Liver (tissue), 9 donors: ENCODE results near the gene MAD2L1BP. TPM values are rescaled to one million over a fixed set of nuclear protein-coding genes. Genes with fewer than 3 reads are reported as not detected.

ENCODE experiments used
- DNase-seq: peaks from one replicate; pipeline ENCODE4 v3.0.0-alpha.2; 2017; ENCODE audit warnings: low spot score
- H3K27ac ChIP-seq, 2 donors: one replicate each; pipeline ENCODE4 v1.7.0; 2013; ENCODE audit warnings: inconsistent platforms in 2 of 2, low read length in 2 of 2, control low read depth in 1 of 2, low read depth in 1 of 2, mild to moderate bottlenecking in 1 of 2
- H3K27me3 ChIP-seq, 4 donors: one replicate each; pipeline versions ENCODE4 v1.6.1 to v1.7.0; 2013; ENCODE audit warnings: low read length in 3 of 4, inconsistent platforms in 1 of 4, mild to moderate bottlenecking in 1 of 4, moderate library complexity in 1 of 4; ENCODE audit not compliant: control insufficient read depth in 4 of 4, insufficient read depth in 4 of 4
- H3K36me3 ChIP-seq, 4 donors: one replicate each; pipeline versions ENCODE4 v1.6.1 to v1.7.0; 2013; ENCODE audit warnings: low read length in 3 of 4, mild to moderate bottlenecking in 3 of 4, low read depth in 1 of 4, moderate library complexity in 1 of 4; ENCODE audit not compliant: control insufficient read depth in 4 of 4, insufficient read depth in 3 of 4
- H3K4me1 ChIP-seq, 4 donors: one replicate each; pipeline versions ENCODE4 v1.6.1 to v1.7.0; 2013; ENCODE audit warnings: low read length in 3 of 4, mild to moderate bottlenecking in 3 of 4, moderate library complexity in 1 of 4; ENCODE audit not compliant: control insufficient read depth in 4 of 4, insufficient read depth in 4 of 4
- H3K4me3 ChIP-seq, 3 donors: one replicate each; pipeline versions ENCODE4 v1.6.1 to v1.7.0; 2013; ENCODE audit warnings: low read length in 3 of 3, control low read depth in 1 of 3, low read depth in 1 of 3, mild to moderate bottlenecking in 1 of 3
- H3K9ac ChIP-seq, 2 donors: one replicate each; pipeline ENCODE4 v1.7.0; 2013; ENCODE audit warnings: low read length in 2 of 2, mild to moderate bottlenecking in 2 of 2, moderate library complexity in 2 of 2, control low read depth in 1 of 2, low read depth in 1 of 2
- H3K9me3 ChIP-seq, 4 donors: one replicate each; pipeline versions ENCODE4 v1.6.1 to v1.7.0; 2013; ENCODE audit warnings: low read length in 3 of 4; ENCODE audit not compliant: control insufficient read depth in 4 of 4
- CTCF ChIP-seq: fragments of 150-350 bp; IDR thresholded peaks from 2 replicates; pipeline ENCODE4 v1.5.1; 2017; ENCODE audit warnings: improper control_type of control experiment, low read depth, low read length; ENCODE audit not compliant: missing input control
- FOXA1 ChIP-seq: IDR thresholded peaks from 2 replicates; pipeline ENCODE4 v1.6.1; 2016; ENCODE audit warnings: antibody characterized with exemption
- GABPA ChIP-seq, 2 donors: IDR thresholded peaks in 1 of 2; conservative IDR thresholded peaks in 1 of 2; 2 replicates each; pipeline ENCODE4 v1.6.1; 2016; ENCODE audit warnings: antibody characterized with exemption in 2 of 2, mild to moderate bottlenecking in 1 of 2, moderate library complexity in 1 of 2
- HNF4A ChIP-seq, 2 donors: conservative IDR thresholded peaks; 2 replicates each; pipeline ENCODE4 v1.6.1; 2016; ENCODE audit warnings: antibody characterized with exemption in 2 of 2, mild to moderate bottlenecking in 2 of 2
- RAD21 ChIP-seq, 2 donors: IDR thresholded peaks; 2 replicates each; pipeline ENCODE4 v1.6.1; 2016; ENCODE audit warnings: antibody characterized with exemption in 2 of 2, mild to moderate bottlenecking in 2 of 2
- RXRA ChIP-seq, 2 donors: IDR thresholded peaks; 2 replicates each; pipeline ENCODE4 v1.6.1; 2017 to 2018; ENCODE audit warnings: antibody characterized with exemption in 2 of 2, mild to moderate bottlenecking in 1 of 2
- TAF1 ChIP-seq: conservative IDR thresholded peaks from 2 replicates; pipeline ENCODE4 v1.6.1; 2016; ENCODE audit warnings: antibody characterized with exemption, mild to moderate bottlenecking
- YY1 ChIP-seq: IDR thresholded peaks from 2 replicates; pipeline ENCODE4 v1.6.1; 2016; ENCODE audit warnings: antibody characterized with exemption, mild to moderate bottlenecking
- WGBS: extraction: QIAGEN DNeasy Blood & Tissue Kit; methylation state at CpG from one replicate; pipeline ENCODE4 v1.1.7; 2013; 5-methylcytosine and 5-hydroxymethylcytosine counted together
- polyA plus RNA-seq, 2 donors: library from polyadenylated mRNA; stranded (reverse) in 1 of 2; unstranded in 1 of 2; fragments of 200-250 nt in 1 of 2; fragments of >200 nt in 1 of 2; fragmentation: Nextera tagmentation in 1 of 2; extraction: Ambion mirVana in 1 of 2; gene quantifications; one replicate each; pipeline versions ENCODE4 v1.2.1 to v1.2.3, GENCODE V29; 2013 to 2015
- total RNA-seq, 2 donors: library from RNA; depleted of rRNA; stranded (reverse); fragments of >200 nt; gene quantifications; one replicate each; pipeline ENCODE4 v1.2.3, GENCODE V29; 2014
- TF ChIP-seq, protein P1 (sequence below): IDR thresholded peaks from 2 replicates; pipeline ENCODE4 v1.6.1; 2016; ENCODE audit warnings: antibody characterized with exemption
- TF ChIP-seq, protein P2 (sequence below): IDR thresholded peaks from 2 replicates; pipeline ENCODE4 v1.6.1; 2016; ENCODE audit warnings: antibody characterized with exemption
- TF ChIP-seq, protein P3 (sequence below): IDR thresholded peaks from 2 replicates; pipeline ENCODE4 v1.6.1; 2016; ENCODE audit warnings: antibody characterized with exemption
- donor health status: healthy.
- donor health status: healthy.
- donor health status: healthy.
- donor health status: healthy.
- donor health status: healthy.

Gene MAD2L1BP
- total and polyA plus RNA-seq, 4 donors: 11.2 to 17.3 (median 16.1) TPM

- TF ChIP-seq GABPA (IDR thresholded peaks at IDR 0.05 in 1 of 2, conservative IDR thresholded peaks at IDR 0.05 in 1 of 2) (no peak), FOXA1 (no peak), RXRA (IDR thresholded peaks at IDR 0.05) (no peak), TAF1 (no peak)
- H3K4me1 ChIP-seq: peaks cover 0 to 12% (median 6%) of the 10 kb centered on the region in 4 donors
- whole genome bisulfite sequencing: 55% methylated on average over 13 of the region's 13 CpGs
- H3K27me3 ChIP-seq: no peaks in the 10 kb centered on the region
- no peak overlapping the region for H3K4me3 ChIP-seq
- H3K36me3 ChIP-seq: peaks cover 0 to 10% (median 3%) of the 10 kb centered on the region in 4 donors
- no peak for DNase-seq
- H3K9me3 ChIP-seq: no peaks in the 10 kb centered on the region
- no peak overlapping the region for H3K27ac ChIP-seq
- no peak overlapping the region for H3K9ac ChIP-seq
These were observed 30.7 kb downstream of the MAD2L1BP start for GRCh38 chr6:43666196-43666920.

DNA sequence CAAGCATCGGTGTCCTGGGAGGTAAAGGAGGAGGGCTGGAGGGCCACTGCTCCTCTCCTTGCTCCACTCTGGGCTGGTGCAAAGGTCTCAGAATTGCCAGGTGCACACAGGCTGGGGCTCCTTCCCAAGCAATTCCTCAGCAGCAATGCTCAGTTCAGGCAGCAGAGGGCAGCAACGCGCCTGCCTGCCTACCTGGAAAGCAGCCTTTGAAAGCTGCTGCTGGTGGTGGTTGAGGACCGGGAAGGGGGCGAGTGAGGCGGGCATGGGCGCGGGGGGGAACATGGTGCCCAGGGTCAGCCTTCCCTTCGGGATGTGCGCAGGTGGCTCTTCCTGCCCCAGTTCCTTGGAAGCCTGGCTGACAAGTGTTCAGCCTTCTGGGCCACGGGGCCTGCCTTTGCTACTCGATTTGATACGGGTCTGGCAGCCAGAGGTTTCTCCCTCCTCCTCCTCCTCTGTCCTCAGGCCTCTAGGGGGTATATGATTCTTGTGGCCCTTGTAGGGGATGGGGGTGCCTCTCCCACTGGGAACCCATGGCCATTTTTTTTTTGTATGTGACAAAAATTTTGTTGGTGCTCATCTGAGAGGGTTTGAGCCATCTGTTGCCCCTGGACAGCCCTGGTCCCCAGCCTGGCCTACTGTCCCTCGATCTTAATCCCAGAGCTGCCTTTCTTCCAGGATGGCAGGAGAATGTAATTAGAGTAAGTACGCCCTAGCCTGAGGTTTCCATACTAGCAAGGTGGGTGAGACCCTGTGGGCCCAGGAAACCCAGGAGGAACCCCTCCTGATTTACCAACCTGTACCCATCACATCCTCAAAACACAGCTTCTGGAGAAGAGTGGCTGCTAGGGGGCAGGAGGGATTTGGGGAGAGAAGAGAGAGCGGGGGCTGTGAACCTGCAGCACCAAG lies 31.9 kb downstream of the MAD2L1BP start:
- Histone ChIP-seq H3K9me3 (no peaks in the 10 kb centered on the region), H3K4me3 (no peak overlapping the region), H3K27ac (no peak overlapping the region), H3K36me3 (peaks cover 0 to 16% (median 4%) of the 10 kb centered on the region in 4 donors), H3K9ac (no peak overlapping the region), H3K4me1 (peaks cover 5 to 15% (median 8%) of the 10 kb centered on the region in 4 donors), H3K27me3 (no peaks in the 10 kb centered on the region)
- WGBS: 15% methylated on average over 16 of the region's 16 CpGs
- TF ChIP-seq HNF4A (conservative IDR thresholded peaks at IDR 0.05) (peak; percentile 34 to 37), RAD21 (IDR thresholded peaks at IDR 0.05) (peak; percentile 87 to 92), CTCF (peak; percentile 94), YY1 (no peak)
- TF ChIP-seq, protein P1, sequence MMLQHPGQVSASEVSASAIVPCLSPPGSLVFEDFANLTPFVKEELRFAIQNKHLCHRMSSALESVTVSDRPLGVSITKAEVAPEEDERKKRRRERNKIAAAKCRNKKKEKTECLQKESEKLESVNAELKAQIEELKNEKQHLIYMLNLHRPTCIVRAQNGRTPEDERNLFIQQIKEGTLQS: no peak
- TF ChIP-seq, protein P2, sequence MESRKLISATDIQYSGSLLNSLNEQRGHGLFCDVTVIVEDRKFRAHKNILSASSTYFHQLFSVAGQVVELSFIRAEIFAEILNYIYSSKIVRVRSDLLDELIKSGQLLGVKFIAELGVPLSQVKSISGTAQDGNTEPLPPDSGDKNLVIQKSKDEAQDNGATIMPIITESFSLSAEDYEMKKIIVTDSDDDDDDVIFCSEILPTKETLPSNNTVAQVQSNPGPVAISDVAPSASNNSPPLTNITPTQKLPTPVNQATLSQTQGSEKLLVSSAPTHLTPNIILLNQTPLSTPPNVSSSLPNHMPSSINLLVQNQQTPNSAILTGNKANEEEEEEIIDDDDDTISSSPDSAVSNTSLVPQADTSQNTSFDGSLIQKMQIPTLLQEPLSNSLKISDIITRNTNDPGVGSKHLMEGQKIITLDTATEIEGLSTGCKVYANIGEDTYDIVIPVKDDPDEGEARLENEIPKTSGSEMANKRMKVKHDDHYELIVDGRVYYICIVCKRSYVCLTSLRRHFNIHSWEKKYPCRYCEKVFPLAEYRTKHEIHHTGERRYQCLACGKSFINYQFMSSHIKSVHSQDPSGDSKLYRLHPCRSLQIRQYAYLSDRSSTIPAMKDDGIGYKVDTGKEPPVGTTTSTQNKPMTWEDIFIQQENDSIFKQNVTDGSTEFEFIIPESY: no peak
- TF ChIP-seq, protein P3, sequence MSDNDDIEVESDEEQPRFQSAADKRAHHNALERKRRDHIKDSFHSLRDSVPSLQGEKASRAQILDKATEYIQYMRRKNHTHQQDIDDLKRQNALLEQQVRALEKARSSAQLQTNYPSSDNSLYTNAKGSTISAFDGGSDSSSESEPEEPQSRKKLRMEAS: no peak
- DNase-seq: peak; percentile 94
